Uterus (tissue), 2 donors: Measurements from ENCODE around the gene CHST9.

Source experiments
- CTCF ChIP-seq, 4 experiments: fragments of 200-600 bp in 2 of 4; fragments of 450-650 bp in 2 of 4; sonication (generic) in 2 of 4; IDR thresholded peaks; one replicate each; pipeline ENCODE4 v1.5.1; 2016 to 2019; ENCODE audit warnings: antibody characterized with exemption in 4 of 4, mild to moderate bottlenecking in 2 of 4, moderate library complexity in 1 of 4
- POLR2A ChIP-seq, 2 donors: fragments of 450-650 bp; IDR thresholded peaks; one replicate each; pipeline ENCODE4 v1.6.1; 2016; ENCODE audit warnings: antibody characterized with exemption in 2 of 2, mild to moderate bottlenecking in 1 of 2, moderate library complexity in 1 of 2

DNA sequence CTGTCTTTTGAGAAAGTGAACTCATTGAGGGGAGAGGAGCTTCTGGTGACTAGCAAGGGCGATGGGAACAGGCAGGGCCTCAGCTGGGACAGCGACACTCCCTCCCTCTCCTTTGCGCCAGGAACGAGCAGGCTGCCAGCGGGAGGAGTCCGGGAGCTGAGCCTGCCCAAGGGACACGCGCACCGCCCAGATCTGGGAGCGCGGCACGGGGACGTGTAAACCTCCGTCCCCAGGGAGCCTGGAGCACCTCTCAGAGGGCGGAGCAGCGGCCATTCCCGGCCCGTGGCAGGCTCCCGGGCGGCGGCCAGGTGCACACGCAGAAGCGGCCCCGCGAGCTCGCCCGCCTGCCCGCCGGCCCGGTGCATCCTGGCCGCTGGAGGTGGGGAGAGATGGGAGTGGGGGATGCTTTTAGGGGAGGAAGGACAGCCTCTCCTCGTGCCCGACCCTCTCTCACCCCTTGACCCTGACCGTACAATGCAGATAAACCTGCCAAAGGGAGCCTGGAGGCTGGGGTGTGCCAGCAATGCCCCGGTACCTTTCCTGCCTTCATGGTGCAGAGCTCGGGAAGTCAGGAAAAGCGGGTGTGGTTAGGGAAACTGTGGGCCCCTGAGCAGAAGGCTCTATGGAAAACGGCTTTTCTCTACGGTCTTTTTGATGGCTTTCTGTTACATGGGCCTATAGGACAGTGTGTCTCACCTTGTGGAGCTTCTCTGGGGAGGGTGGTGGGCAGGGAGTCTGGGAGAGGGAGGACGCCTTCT, 321.8 kb downstream of the CHST9 start:
- no peak for TF ChIP-seq POLR2A (IDR thresholded peaks at IDR 0.05)
- TF ChIP-seq CTCF (IDR thresholded peaks at IDR 0.05): no peak
